K562 (cell line): ENCODE measurements around the gene PNMA5. TPM values are rescaled to one million over a fixed set of nuclear protein-coding genes. Genes with fewer than 3 reads are reported as not detected.

Experiments used
- ATAC-seq: fragments of 200-7000 bp; cut with Tn5 transposase; 3 replicates; pipeline ENCODE4 v1.9.1; 2020; ENCODE audit warnings: moderate library complexity
- BruUV-seq: library from RNA; stranded (reverse); fragments of 400-500 nt; replicated peaks from 2 replicates; lab custom pipeline; 2021; lab: Mats Ljungman, UMichigan
- CTCF ChIA-PET: fragments of 300-600 bp; formaldehyde crosslinking; extraction: SDS; loops from one replicate; lab custom pipeline; 2021; ENCODE audit warnings: low intra/inter-chr PET ratio; lab: Yijun Ruan, JAX
- POLR2A ChIA-PET: fragments of 300-600, 350-650 bp; sonication (Branson Sonifier 250); formaldehyde crosslinking; extraction: SDS; loops from one replicate; lab custom pipeline; 2021; ENCODE audit warnings: antibody characterized with exemption, inconsistent platforms; lab: Yijun Ruan, JAX
- DNase-seq, 4 experiments: peaks; one replicate each; pipeline versions ENCODE4 v3.0.0 to v3.0.0-alpha.2; 2011 to 2018; ENCODE audit warnings: low spot score in 3 of 4, mixed read lengths in 3 of 4; ENCODE audit errors: extremely low read depth in 1 of 4
- FAIRE-seq: peaks from 2 replicates; lab custom pipeline; 2011; peaks lifted over from hg19 to GRCh38; lab: Jason Lieb, UNC
- H2AFZ ChIP-seq: 2 replicates; pipeline ENCODE4 v1.6.0; 2011; ENCODE audit warnings: low read depth, low read length, control low read depth, inconsistent platforms
- H3K27ac ChIP-seq: fragments of 200-600 bp; 3 replicates; pipeline ENCODE4 v1.8.0; 2011; ENCODE audit warnings: low read depth, mild to moderate bottlenecking, control low read depth, inconsistent platforms, low read length, moderate library complexity, mixed read lengths; ENCODE audit errors: extremely low read depth
- H3K27me3 ChIP-seq, 2 experiments: fragments of 300-600 bp in 1 of 2; 2 replicates in 1 of 2; 3 replicates in 1 of 2; pipeline versions ENCODE4 v1.6.0 to v1.8.0; 2011; ENCODE audit warnings: inconsistent platforms in 2 of 2, low read length in 2 of 2, mild to moderate bottlenecking in 1 of 2, mixed read lengths in 1 of 2, moderate library complexity in 1 of 2; ENCODE audit not compliant: control insufficient read depth in 2 of 2, insufficient read depth in 2 of 2
- H3K36me3 ChIP-seq: fragments of 300-600 bp; 3 replicates; pipeline ENCODE4 v1.8.0; 2011; ENCODE audit warnings: mild to moderate bottlenecking, low read length, inconsistent platforms; ENCODE audit not compliant: control insufficient read depth, insufficient read depth
- H3K4me1 ChIP-seq, 2 experiments: fragments of 200-600 bp in 1 of 2; replicated peaks in 1 of 2; 2 replicates in 1 of 2; 3 replicates in 1 of 2; pipeline versions ENCODE4 v1.5.1 to v1.8.0; 2011; ENCODE audit warnings: inconsistent platforms in 2 of 2, low read length in 2 of 2, mild to moderate bottlenecking in 1 of 2, mixed read lengths in 1 of 2, moderate library complexity in 1 of 2; ENCODE audit not compliant: control insufficient read depth in 2 of 2, insufficient read depth in 2 of 2
- H3K4me2 ChIP-seq: 2 replicates; pipeline ENCODE4 v1.6.1; 2011; ENCODE audit warnings: low read length, control low read depth, inconsistent platforms, mixed read lengths; ENCODE audit not compliant: insufficient read depth
- H3K4me3 ChIP-seq: fragments of 200-600 bp; sonication (generic), shearing (Covaris generic); 2 replicates; pipeline ENCODE4 v1.5.1; 2016; ENCODE audit warnings: control low read depth, inconsistent platforms
- H3K79me2 ChIP-seq: fragments of 200-600 bp; 3 replicates; pipeline ENCODE4 v1.8.0; 2011; ENCODE audit warnings: low read length, inconsistent platforms; ENCODE audit not compliant: control insufficient read depth, insufficient read depth
- H3K9ac ChIP-seq, 2 experiments: 2 replicates each; pipeline versions ENCODE4 v1.6.0 to v1.6.1; 2011; ENCODE audit warnings: low read depth in 2 of 2, low read length in 2 of 2, control low read depth in 1 of 2, inconsistent platforms in 1 of 2, mild to moderate bottlenecking in 1 of 2, mixed read lengths in 1 of 2; ENCODE audit not compliant: insufficient read depth in 1 of 2
- H3K9me1 ChIP-seq: one replicate; pipeline ENCODE4 v1.6.0; 2011; ENCODE audit warnings: inconsistent platforms, mild to moderate bottlenecking, low read length, moderate library complexity; ENCODE audit not compliant: control insufficient read depth, insufficient read depth
- H3K9me3 ChIP-seq: replicated peaks from 2 replicates; pipeline ENCODE4 v1.5.1; 2011; ENCODE audit warnings: low read depth, low read length, inconsistent platforms; ENCODE audit not compliant: control insufficient read depth, insufficient read depth
- H4K20me1 ChIP-seq: replicated peaks from 2 replicates; pipeline ENCODE4 v1.6.1; 2011; ENCODE audit warnings: low read length, inconsistent platforms, mixed read lengths; ENCODE audit not compliant: control insufficient read depth, insufficient read depth
- PYGO2 ChIP-seq: fragments of 450-650 bp; IDR thresholded peaks from 2 replicates; pipeline ENCODE4 v1.6.1; 2016; ENCODE audit warnings: mild to moderate bottlenecking, missing genetic modification characterization, moderate library complexity, missing compliant biosample characterization
- RUNX1 ChIP-seq: sonication (generic); IDR thresholded peaks from 2 replicates; pipeline ENCODE4 v1.6.1; 2016; ENCODE audit warnings: antibody characterized with exemption, low read depth
- ZNF695 ChIP-seq: fragments of 450-650 bp; formaldehyde crosslinking; IDR thresholded peaks from 2 replicates; pipeline ENCODE4 v1.4.0; 2020; ENCODE audit warnings: mild to moderate bottlenecking, moderate library complexity
- WGBS: fragments of 100-300 bp; shearing (Covaris generic); methylation state at CpG from one replicate; pipeline ENCODE4 v1.1.6; 2016; ENCODE audit warnings: low coverage, mixed read lengths; ENCODE audit not compliant: insufficient coverage; ENCODE audit errors: missing lambda C conversion rate; 5-methylcytosine and 5-hydroxymethylcytosine counted together
- in situ Hi-C: fragments of 300-500 bp; cut with MboI; formaldehyde crosslinking; loops from 4 replicates; pipeline ENCODE4 v1.15.0; 2018; ENCODE audit warnings: inconsistent platforms, mixed read lengths
- intact Hi-C: fragments of 100-400 bp; cut with micrococcal nuclease; formaldehyde crosslinking; loops from 2 replicates; pipeline ENCODE4 v1.14.2; 2022
- polyA plus RNA-seq, 8 experiments: library from polyadenylated mRNA; depleted of rRNA in 4 of 8; stranded (reverse) in 5 of 8; unstranded in 3 of 8; fragments of >200 nt; fragmentation: Nextera tagmentation in 2 of 8; fragmentation: Illumina TruSeq in 1 of 8; extraction: Ambion mirVana in 2 of 8; extraction: Trizol in 1 of 8; gene quantifications; 2 replicates each; pipeline versions ENCODE4 v1.2.1 to v1.2.3, GENCODE V29; 2011 to 2014; ENCODE audit warnings: inconsistent platforms in 1 of 8, missing spikeins in 1 of 8
- total RNA-seq, 7 experiments: library from RNA; depleted of rRNA in 6 of 7; stranded (reverse); fragments of >200 nt in 6 of 7; fragmentation: Illumina TruSeq in 2 of 7; extraction: Trizol in 2 of 7; gene quantifications; 2 replicates each; pipeline versions ENCODE4 v1.2.1 to v1.2.3, GENCODE V29; 2011 to 2021; ENCODE audit warnings: low replicate concordance in 1 of 7
- TF ChIP-seq, protein P1 (sequence below): sonication (generic); formaldehyde crosslinking; IDR thresholded peaks from 2 replicates; pipeline ENCODE4 v1.9.0; 2022; ENCODE audit warnings: mild to moderate bottlenecking, missing genetic modification reagents
- TF ChIP-seq, protein P2 (sequence below): fragments of 450-650 bp; formaldehyde crosslinking; IDR thresholded peaks from 2 replicates; pipeline ENCODE4 v1.4.0; 2020; ENCODE audit warnings: mild to moderate bottlenecking, moderate library complexity

The PNMA5 gene
- total and polyA plus RNA-seq, 9 of the 15 experiments (the other 6 are each of a cell fraction or from before 2014, with no cell fraction given): 0.03 to 0.20 (median 0.07) TPM; not detected in 3

DNA sequence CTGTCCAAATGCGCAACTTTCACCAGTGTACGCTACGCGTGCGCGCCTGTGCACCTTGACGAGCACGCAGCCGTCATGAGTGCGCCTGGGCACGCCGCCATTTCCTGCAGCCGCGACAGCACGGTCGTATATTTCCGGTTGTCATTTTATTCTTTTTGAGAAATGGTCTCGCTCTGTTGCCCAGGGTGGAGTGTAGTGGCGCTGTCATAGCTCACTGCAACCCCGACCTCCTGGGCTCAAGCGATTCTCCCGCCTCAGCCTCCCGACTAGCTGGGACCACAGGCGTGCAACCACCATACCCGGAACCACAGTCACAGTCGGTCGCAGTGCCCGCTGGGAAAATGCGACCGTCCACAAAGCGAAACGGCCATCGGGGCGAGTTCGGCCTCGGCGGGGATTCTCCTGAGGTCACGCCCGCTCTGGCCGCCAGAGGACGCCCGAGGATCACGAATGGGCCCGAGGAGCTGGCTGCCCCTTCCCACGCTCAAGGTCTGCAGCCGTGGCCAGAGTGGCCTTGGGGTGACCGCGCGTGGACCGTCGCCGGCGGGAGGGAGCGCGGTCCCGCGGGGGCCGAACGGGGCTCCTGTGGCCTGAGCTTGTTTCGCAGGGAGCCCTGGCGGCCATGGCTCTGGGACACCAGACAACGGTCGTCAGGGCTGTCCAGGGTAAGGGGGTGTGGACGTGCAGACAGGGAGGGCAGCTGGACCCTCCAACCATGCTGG, 38.6 kb upstream of the PNMA5 start (continued):
- TF ChIP-seq, protein P1, sequence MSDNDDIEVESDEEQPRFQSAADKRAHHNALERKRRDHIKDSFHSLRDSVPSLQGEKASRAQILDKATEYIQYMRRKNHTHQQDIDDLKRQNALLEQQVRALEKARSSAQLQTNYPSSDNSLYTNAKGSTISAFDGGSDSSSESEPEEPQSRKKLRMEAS (CRISPR knock-in tag): peak; percentile 44; the same call in 1 of the 2 replicates
- TF ChIP-seq, protein P2, sequence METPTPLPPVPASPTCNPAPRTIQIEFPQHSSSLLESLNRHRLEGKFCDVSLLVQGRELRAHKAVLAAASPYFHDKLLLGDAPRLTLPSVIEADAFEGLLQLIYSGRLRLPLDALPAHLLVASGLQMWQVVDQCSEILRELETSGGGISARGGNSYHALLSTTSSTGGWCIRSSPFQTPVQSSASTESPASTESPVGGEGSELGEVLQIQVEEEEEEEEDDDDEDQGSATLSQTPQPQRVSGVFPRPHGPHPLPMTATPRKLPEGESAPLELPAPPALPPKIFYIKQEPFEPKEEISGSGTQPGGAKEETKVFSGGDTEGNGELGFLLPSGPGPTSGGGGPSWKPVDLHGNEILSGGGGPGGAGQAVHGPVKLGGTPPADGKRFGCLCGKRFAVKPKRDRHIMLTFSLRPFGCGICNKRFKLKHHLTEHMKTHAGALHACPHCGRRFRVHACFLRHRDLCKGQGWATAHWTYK (CRISPR knock-in tag): peak; percentile 93
- TF ChIP-seq ZNF695 (CRISPR knock-in tag) (no peak), RUNX1 (no peak)

DNA sequence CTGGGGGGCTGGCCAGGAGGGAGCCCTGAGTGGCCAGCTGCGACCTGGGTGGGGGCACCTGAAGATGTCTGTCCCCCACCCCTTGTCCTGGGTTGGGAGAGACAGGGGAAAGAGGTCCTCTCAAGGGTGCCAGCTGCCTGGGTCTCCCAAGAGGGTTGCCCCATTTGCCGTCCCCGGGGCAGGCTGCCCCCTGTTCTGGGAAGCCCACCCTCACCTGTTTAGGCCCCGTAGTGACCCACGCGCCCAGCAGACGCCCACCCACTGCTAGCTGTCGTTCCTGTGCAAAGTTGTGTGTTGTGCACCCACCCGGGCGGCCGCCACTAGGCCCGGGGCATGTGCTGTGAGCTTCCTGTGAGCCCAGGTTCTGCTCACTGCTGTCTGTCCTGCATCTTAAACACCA, 36.9 kb upstream of the PNMA5 start:
- H3K4me2 ChIP-seq: no peak overlapping the region
- in situ Hi-C loops: no loop called here
- no peak overlapping the region for H3K9ac ChIP-seq
- ATAC-seq: no peak
- peaks cover 0 to 6% of the 10 kb centered on the region in 2 experiments; a peak in 2 of 5 replicates for H3K27me3 ChIP-seq
- peaks cover 0 to 10% of the 10 kb centered on the region in 2 experiments; a peak in 2 of 5 replicates for H3K4me1 ChIP-seq
- whole genome bisulfite sequencing: 11% methylated on average over 5 of the region's 12 CpGs
- H3K9me1 ChIP-seq: no peaks in the 10 kb centered on the region
- H2AFZ ChIP-seq: no peak overlapping the region
- H3K79me2 ChIP-seq: no peaks in the 10 kb centered on the region
- DNase-seq: no peak
- ChIA-PET POLR2A (interaction anchor here (0.6 to 0.7 kb wide), 2 partner anchors 76 to 379 kb away, joined by 3 read pairs; no protein-coding TSS in a partner anchor), CTCF (interaction anchor here (0.6 kb wide), 1 partner anchor 369 kb away, joined by 3 read pairs; no protein-coding TSS in a partner anchor)
- intact Hi-C loops: loop anchor here (5.0 to 10.0 kb wide), 2 partner anchors 74 to 404 kb away; no protein-coding TSS in a partner anchor
- no TSS peak for BruUV-seq
- H3K27ac ChIP-seq: no peak overlapping the region
- H3K4me3 ChIP-seq: no peak overlapping the region
- no peak for FAIRE-seq
- no peak for TF ChIP-seq PYGO2 (tag)
- H3K36me3 ChIP-seq: no peaks in the 10 kb centered on the region
- no peaks in the 10 kb centered on the region for H4K20me1 ChIP-seq
- 0 out of 2 replicates have a peak, but pooled peaks cover 2% of the 10 kb centered on the region for H3K9me3 ChIP-seq
